NOMO-1 treated with DMSO at 0.1 percent for 48 hours (cell line): Measurements from ENCODE around the gene TLN1.
A peak's percentile ranks its signal among the peaks of the same experiment; 100 is the strongest.

Source experiments
- DNase-seq: peaks from one replicate; lab custom pipeline; 2025; ENCODE audit not compliant: unreplicated experiment; lab: John Stamatoyannopoulos, UW

Gene TLN1

DNA sequence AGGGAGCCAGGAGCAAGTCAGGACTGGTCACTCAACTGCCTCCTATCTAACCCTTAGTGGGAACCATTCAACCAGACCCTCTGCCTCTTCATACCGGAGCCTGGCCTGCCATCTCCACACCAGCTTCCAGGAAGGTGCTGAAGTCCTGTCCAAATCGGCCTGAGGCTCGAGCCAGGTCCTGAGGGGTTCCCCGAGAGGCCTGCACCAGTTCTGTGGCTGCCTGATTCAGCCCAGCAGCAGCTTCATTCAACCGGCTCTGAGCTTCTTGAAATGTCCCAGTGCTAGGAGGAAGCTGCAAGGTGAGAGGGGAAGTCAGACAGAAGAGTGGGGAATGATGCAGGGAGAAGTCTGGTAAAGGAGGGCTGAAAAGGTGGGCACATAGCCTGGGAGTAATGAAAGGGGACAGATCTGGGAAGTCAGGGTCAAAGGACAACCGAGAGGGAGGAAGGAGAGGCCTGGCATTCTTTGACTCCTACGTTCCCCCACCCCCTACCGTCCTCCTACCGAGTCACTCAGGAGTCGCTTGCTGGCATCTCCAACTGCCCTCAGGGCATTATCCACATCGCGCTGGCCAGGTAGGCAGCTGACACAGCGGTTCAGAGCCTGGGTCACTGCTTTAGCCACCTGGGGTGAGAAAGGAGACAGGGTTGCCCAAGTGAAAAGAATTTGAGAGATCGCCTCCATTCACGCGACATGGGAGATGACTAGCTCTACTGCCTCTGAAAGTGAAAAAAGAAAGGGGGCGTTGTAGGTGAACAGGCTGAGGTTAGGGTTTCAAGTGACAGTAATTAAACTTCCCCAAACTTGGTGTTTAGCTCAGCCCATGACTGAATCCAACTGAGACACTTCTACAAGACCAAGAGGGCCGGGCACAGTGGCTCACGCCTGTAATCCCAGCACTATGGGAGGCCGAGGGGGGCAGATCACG is 20.2 kb downstream of the TLN1 start:
- no peak for DNase-seq

DNA sequence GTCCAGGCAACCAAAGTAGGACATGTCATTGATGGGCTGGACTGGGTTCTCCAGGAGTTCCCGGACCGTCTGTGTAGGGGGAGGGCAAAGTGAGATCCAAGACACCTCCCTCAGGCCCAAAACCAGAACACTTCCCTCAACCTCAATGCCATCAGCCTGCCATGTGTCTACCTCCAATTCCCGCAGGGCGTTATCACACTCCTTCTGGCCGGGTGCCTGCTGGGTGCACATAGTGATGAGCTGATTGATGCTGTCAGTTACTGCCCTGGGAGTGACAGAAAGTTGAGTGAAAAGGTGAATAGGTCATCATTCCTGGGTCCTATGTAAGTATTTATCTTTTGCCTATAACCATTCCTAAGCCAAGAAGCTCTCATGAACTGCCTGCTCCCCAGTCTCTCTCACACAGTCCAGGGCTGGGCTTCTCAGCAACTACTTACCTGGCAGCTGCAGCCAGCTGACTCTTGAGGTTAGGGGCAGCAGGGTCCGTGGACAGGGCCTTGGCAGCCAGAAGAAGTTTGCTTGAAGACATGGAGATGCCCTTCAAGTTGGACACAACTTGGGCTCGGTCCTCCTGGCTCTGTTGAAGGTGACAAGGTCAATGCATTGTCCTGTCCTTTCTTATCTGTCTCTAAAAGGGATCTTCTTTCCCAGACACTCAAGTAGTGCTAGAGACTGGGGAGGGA is 21.0 kb downstream of the TLN1 start:
- DNase-seq, result no peak

GRCh38 chr9:35708146-35708545 is 23.8 kb downstream of the TLN1 start:
- DNase-seq, result no peak

GRCh38 chr9:35706951-35707350 is 25.0 kb downstream of the TLN1 start:
- no peak for DNase-seq

GRCh38 chr9:35705836-35706430 is 26.1 kb downstream of the TLN1 start:
- no peak for DNase-seq

DNA sequence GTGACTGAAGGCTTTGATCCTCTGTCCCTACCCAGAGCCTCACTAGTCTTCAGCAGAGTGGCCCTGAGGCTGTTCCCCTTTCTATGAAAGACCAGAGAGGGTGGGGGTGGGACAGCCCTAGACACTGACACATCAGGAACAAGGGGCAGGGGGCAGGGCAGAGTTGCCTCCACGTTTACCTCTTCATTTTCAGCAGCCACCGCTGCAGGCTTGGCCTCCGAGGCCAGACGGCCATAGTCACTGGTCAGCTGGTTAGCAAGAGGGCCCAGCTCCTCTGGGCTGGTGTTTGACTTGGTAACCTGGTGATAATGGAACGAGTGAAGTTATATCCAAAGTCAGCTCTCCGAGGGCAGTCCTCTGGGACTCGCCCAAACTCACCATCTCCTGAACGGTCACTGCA is 26.6 kb downstream of the TLN1 start:
- no peak for DNase-seq

DNA sequence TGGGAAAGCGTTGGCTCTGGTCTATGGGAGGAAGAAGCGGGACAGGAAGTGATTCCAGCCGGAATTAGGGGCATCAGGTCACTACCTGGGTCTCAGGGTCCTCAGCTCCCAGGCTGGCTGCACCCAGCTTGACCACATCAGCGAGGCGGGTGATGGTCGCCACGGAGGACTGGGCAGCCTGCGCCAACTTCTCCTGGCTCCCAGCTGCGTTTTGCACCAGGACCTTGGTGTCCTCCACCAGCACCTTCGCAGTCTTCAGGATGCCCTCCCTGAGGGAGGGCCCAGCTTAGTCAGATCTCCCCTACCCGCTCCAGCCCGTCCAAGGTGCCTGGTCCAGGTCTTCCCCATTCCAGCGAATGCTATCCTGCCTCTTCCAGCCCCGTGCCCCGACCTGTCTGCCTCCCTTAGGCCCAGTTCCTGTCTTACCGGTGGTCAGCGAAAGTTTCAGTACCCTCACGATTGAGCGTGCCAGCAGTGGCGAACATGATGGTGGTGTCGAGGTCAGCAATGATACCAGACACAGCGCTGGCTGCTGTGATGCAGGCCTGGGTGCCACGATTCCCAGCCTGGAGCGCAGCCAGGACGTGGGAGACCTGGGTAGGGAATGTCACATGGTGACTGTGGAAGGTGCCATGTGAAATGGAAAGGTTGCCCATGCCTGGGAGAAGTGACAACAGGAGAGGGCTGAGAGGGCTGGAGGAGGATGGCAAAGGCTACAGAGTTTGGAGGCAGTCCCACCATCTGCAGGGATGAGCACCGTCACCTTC is 27.9 kb downstream of the TLN1 start:
- no peak for DNase-seq

DNA sequence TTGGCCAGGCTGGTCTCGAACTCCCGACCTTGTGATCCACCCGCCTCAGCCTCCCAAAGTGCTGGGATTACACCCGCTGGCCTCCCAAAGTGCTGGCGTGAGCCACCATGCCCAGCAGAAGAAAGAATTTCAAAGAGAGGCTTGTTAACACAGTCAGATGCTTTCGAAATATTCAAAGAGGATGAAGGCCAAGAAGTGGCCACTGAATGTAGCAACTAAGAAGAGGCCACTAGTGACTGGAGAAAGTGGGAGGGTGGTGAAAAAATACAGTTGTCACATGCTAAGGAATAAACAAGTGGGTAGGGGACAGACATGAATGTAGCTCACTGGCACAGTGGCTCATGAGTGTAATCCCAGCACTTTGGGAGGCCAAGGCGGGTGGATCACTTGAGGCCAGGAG is 29.3 kb downstream of the TLN1 start:
- DNase-seq, result no peak

DNA sequence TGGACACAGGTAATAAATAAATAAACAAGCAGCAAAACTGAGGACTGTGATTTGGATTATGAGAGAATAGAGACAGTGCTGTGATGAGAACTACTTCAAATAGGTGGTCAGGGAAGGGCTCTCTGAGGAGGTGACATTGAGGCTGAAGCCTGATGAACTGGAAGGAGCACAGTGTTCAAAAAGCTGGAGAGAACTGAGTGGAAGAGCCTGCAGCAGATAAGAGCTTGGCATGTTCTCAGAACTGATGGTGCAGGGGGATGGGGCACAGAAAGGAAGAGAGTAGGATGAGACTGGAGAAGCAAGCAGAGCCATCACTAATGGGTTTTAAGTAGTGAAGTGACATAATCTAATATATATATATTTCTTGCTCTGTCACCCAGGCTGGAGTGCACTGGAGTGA is 31.1 kb downstream of the TLN1 start:
- no peak for DNase-seq

DNA sequence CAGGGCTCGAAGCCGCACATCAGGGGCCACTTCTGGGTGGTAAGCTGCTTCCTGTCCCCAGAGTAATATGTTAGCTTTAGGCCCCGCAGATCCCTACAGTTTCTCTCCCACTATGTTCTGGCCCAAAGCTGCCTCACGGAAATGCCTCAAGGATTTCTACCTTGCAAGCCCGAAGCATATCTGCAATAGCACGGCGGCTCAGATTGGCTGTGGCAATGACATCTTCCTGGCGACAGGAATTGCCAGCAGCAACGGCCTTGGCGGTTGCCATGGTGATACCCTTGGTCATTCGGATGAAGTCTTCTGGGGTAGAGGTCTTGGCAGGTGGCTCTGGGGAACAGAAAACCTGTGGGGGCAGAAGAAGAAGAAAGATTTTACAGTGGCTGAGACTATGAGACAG is 32.0 kb downstream of the TLN1 start:
- no peak for DNase-seq

DNA sequence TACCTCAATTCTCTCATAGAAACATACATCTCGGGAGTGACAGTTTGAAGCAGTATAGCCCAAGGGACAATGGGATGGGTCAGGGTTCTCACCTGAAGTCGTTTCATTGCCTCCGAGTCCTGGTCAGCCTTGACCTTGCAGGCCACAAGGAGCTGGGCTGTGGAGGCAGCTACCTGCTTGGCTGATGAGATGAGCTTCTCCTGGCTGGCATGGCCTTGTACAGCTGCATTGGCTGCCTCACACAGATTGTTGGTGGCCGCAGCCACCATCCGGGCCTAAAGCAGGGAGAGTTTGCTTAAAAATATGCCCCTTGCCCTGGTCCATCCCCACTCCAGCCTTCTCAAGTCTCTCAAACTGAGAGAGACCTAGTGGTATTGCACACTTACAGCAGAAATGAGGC is 33.8 kb downstream of the TLN1 start:
- DNase-seq, result no peak

DNA sequence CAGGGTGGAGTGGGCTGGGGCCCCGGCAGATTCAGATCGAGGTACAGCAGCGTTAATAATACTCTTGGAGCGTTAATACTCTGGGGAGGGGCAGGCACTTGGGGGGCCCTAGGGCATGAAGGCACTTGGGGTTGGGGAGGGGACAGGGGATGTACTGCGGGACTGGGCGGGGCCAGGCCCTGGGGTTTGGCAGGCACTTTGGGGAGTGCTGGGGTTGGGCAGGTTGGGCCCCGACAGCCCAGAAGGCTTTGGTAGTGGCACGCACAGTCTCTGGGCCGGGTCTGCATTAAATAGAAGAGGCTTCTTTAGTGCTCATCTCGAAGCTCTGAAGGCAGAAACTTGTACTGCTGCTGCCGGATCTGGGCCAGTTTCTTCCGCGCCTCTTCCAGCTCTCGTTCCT is 34.5 kb downstream of the TLN1 start:
- DNase-seq, result no peak

- peak; percentile 44 for DNase-seq
Observed at GRCh38 chr9:35696520-35697215, 35.3 kb downstream of the TLN1 start.

DNA sequence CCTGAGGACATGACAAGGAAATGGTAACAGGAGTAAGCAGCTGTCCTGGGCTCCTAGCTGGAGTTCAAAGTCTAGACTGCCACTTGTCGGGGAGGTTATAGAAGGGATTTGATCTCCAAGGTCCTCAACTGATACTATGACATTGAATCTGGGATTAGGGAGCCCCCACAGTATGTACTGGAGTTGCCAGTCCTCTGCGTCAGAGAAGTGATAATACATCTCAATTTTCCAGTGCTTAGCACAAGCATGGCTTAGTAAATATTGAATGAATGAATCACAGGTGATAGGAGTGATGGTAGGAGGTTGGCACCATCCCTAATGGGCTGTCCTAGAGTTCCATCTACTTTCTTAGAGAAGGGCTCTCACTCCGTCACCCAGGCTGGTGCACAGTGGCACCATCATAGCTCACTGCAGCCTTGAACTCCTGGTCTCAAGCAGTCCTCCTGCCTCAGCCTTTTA is 36.0 kb downstream of the TLN1 start:
- no peak for DNase-seq

- DNase-seq, result no peak
Observed at GRCh38 chr9:35691757-35692301, 40.2 kb downstream of the TLN1 start.

- DNase-seq, result peak; percentile 38
Observed at GRCh38 chr9:35691334-35691650, 40.7 kb downstream of the TLN1 start.

DNA sequence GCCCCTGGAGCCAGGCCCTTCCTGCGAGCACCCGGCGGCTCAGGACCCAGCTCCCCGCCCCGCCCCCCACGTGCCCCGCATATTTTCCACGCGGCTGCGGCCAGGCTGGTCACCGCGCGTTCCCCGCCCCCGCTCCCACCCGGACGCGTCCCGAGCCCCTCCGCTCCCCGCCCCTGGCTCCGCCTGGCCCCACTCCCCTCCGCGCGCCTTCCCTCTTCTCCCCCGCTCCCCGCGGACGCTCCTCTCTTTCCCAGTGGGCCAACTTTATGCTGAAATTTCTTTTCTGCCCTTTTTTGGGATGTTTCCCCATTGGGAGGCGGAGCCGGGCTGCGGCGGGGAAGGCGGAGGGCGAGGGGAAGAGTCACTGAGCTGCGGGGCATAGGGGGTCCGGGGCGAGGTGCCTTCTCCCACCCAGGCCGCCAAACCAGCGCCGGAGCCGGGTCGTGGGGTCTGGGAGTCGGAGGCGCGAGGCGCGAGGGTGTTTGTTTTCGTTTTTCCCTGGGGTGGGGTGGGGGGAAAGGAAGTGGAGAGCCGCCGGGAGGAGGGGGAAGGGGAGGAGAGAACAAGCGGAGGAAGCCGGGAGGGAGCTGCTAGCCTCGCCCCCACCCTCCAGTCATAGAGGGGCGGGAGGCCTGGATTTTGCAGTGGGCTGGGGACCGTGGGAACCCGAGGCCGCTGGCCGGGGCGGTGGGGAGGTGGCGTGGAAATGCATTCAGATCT is 41.2 kb downstream of the TLN1 start:
- peak; percentile 37 for DNase-seq

DNA sequence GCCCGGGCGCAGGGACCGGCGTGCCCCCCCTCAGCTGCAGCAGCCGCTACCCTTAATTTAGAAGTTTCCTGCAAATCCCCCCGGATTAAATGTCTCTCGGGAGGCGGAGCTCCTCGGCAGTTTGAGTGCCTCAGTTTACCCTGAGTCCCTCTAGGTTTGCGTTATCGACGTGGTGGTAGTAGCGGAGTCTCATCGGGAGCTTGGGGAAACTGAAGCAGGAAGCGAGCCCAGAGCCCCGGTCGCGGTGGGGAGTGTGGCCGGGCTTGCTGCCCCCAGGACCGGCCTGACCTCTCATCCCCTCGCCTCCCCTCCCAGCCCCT is 41.7 kb downstream of the TLN1 start:
- no peak for DNase-seq

- no peak for DNase-seq
Observed at GRCh38 chr9:35689542-35690293, 42.3 kb downstream of the TLN1 start, which contains the start of gene TPM2. TPM2 (minus strand) TSS chr9:35689925; CDS start chr9:35689817, 108 bp downstream.
